CD8-positive, alpha-beta memory T cell (primary cell): ENCODE measurements around the gene TTC3. TPM values are rescaled to one million over a fixed set of nuclear protein-coding genes. Genes with fewer than 3 reads are reported as not detected.
"Not testable (repeated sequence)": the region's sequence is repeated elsewhere in the genome, so short reads cannot be mapped to it uniquely, and the experiment has no call there.

Experiments used
- CTCF ChIA-PET: fragments of 350-600 bp; sonication (Branson Sonifier 250); formaldehyde crosslinking; loops from one replicate; lab custom pipeline; 2021; ENCODE audit warnings: antibody characterized with exemption; lab: Charles Lee
- POLR2A ChIA-PET: fragments of 350-600 bp; sonication (Branson Sonifier 250); formaldehyde crosslinking; loops from one replicate; lab custom pipeline; 2021; ENCODE audit warnings: antibody characterized with exemption; lab: Charles Lee
- DNase-seq, 5 donors: peaks; one replicate each; pipeline versions ENCODE4 v3.0.0 to v3.0.0-alpha.2; 2020 to 2022; ENCODE audit warnings: mixed read lengths in 1 of 5
- H3K27ac ChIP-seq: one replicate; pipeline ENCODE4 v1.7.0; 2013; ENCODE audit warnings: low read depth, mild to moderate bottlenecking, low read length, moderate library complexity
- H3K27me3 ChIP-seq: 2 replicates; pipeline ENCODE4 v1.7.0; 2013; ENCODE audit warnings: low read length, mild to moderate bottlenecking; ENCODE audit not compliant: insufficient read depth, poor library complexity, severe bottlenecking
- H3K36me3 ChIP-seq: 2 replicates; pipeline ENCODE4 v1.7.0; 2013; ENCODE audit warnings: mild to moderate bottlenecking, low read length, moderate library complexity; ENCODE audit not compliant: insufficient read depth
- H3K4me1 ChIP-seq: 2 replicates; pipeline ENCODE4 v1.7.0; 2013; ENCODE audit warnings: mild to moderate bottlenecking, low read length, moderate library complexity; ENCODE audit not compliant: insufficient read depth
- H3K4me3 ChIP-seq: 2 replicates; pipeline ENCODE4 v1.7.0; 2013; ENCODE audit warnings: mild to moderate bottlenecking, low read length
- H3K9me3 ChIP-seq: 2 replicates; pipeline ENCODE4 v1.7.0; 2013; ENCODE audit warnings: mild to moderate bottlenecking, low read length
- H3K27ac Mint-ChIP-seq, 8 donors: one replicate each; pipeline ENCODE4 v1.8.0; 2020 to 2021; ENCODE audit warnings: mixed read lengths in 8 of 8, mild to moderate bottlenecking in 6 of 8, inconsistent platforms in 3 of 8, moderate library complexity in 3 of 8
- H3K27me3 Mint-ChIP-seq, 2 donors: one replicate each; pipeline ENCODE4 v1.8.0; 2020 to 2021; ENCODE audit warnings: mixed read lengths in 2 of 2, mild to moderate bottlenecking in 1 of 2, moderate library complexity in 1 of 2
- H3K36me3 Mint-ChIP-seq, 3 donors: one replicate each; pipeline ENCODE4 v1.8.0; 2020 to 2021; ENCODE audit warnings: mixed read lengths in 3 of 3, inconsistent platforms in 1 of 3, mild to moderate bottlenecking in 1 of 3
- H3K4me1 Mint-ChIP-seq, 3 donors: one replicate each; pipeline ENCODE4 v1.8.0; 2020 to 2021; ENCODE audit warnings: mixed read lengths in 3 of 3, inconsistent platforms in 1 of 3, mild to moderate bottlenecking in 1 of 3
- H3K4me3 Mint-ChIP-seq, 7 donors: one replicate each; pipeline ENCODE4 v1.8.0; 2020 to 2021; ENCODE audit warnings: mixed read lengths in 7 of 7, mild to moderate bottlenecking in 6 of 7, moderate library complexity in 4 of 7, inconsistent platforms in 2 of 7
- H3K9me3 Mint-ChIP-seq, 5 donors: one replicate each; pipeline ENCODE4 v1.8.0; 2020 to 2022; ENCODE audit warnings: mixed read lengths in 5 of 5, mild to moderate bottlenecking in 3 of 5, moderate library complexity in 2 of 5, inconsistent platforms in 1 of 5
- polyA plus RNA-seq: library from polyadenylated mRNA; unstranded; fragments of 300-500 nt; fragmentation: Illumina TruSeq; gene quantifications from one replicate; pipeline ENCODE4 v1.2.3, GENCODE V29; 2021
- total RNA-seq, 2 experiments: library from RNA; stranded (reverse); gene quantifications; one replicate each; pipeline ENCODE4 v1.2.3, GENCODE V29; 2021

TTC3 gene
- total and polyA plus RNA-seq, 3 experiments from 2014 or later, result 53.0 to 108 (median 54.5) TPM

DNA sequence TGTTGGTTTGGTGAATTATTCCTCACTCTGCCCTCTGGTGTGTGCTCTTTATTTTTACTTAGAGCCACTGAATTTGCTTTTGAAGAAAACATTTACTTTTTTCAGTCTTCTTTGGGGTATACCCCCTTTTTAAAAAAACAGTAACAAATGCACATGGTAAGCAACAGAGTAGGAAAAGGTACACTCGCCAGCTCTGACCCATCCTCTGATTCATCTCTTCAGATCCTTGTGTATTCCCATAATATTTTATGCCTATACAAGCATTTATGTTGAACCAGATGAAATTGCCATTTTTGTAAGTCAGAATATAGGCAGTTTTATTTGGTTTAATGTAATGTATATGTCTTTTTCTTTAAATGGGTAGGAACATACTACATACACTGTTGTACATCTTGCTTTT, 28.3 kb downstream of the TTC3 start:
- Histone ChIP-seq H3K27me3 (no peaks in the 10 kb centered on the region), H3K27ac (no peak overlapping the region), H3K36me3 (peaks cover 19% of the 10 kb centered on the region), H3K9me3 (no peaks in the 10 kb centered on the region), H3K4me1 (no peaks in the 10 kb centered on the region), H3K4me3 (no peak overlapping the region)
- no peaks in the 10 kb centered on the region for H3K9me3 Mint-ChIP-seq
- CTCF ChIA-PET, result no interaction called here
- no peak overlapping the region for H3K27ac Mint-ChIP-seq
- H3K4me1 Mint-ChIP-seq, result peaks cover 0 to 6% (median 4%) of the 10 kb centered on the region in 3 donors
- H3K36me3 Mint-ChIP-seq, result peaks cover 8 to 39% (median 22%) of the 10 kb centered on the region in 3 donors
- H3K27me3 Mint-ChIP-seq, result no peaks in the 10 kb centered on the region
- no peak for DNase-seq
- POLR2A ChIA-PET, result no interaction called here
- H3K4me3 Mint-ChIP-seq, result no peak overlapping the region

DNA sequence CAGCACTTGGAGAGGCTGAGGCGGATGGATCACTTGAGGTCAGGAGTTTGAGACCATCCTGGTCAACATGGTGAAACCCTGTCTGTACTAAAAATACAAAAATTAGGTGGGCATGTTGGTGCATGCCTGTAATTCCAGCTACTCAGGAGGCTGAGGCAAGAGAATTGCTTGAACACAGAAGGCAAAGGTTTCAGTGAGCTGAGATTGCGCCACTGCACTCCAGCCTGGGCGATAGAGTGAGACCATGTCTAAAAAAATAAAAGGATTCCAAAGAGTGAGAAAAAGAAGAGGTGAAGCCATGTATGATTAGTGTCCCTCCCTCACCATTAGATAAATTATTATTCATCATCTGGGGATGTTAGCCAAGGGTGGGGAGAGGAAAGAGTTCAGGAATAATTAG, 29.7 kb downstream of the TTC3 start:
- DNase-seq, CTCF ChIA-PET, H3K9me3 ChIP-seq, H3K27ac Mint-ChIP-seq, H3K4me3 Mint-ChIP-seq, H3K27ac ChIP-seq, H3K9me3 Mint-ChIP-seq, H3K4me3 ChIP-seq, H3K27me3 Mint-ChIP-seq, H3K27me3 ChIP-seq, H3K4me1 Mint-ChIP-seq, POLR2A ChIA-PET, H3K4me1 ChIP-seq: not testable (repeated sequence)
- H3K36me3 Mint-ChIP-seq, result peaks cover 14 to 33% (median 21%) of the 10 kb centered on the region in 3 donors
- peaks cover 12% of the 10 kb centered on the region for H3K36me3 ChIP-seq

DNA sequence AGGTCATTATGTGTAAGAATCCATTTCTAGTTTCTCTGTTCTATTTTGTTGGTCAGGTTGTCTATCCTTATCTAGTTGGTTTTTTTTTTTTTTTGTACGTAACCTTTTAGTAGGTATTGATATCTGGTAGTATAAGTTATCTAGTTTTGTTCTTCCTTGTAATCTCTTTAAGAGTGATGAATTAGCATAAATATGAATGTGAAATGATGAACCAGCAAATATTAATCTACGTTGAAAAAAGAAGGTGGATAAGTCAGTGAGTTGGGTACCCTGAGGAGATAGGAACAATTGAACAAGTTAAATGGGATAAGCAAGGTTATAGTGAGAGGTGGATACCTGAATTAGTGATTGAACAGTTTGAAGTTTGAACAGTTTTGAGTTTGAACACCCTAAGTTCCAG, 33.9 kb downstream of the TTC3 start:
- POLR2A ChIA-PET, result no interaction called here
- H3K4me3 Mint-ChIP-seq, result no peak overlapping the region
- H3K27me3 ChIP-seq, result no peaks in the 10 kb centered on the region
- H3K36me3 ChIP-seq, result peaks cover 6% of the 10 kb centered on the region
- H3K27me3 Mint-ChIP-seq, result no peaks in the 10 kb centered on the region
- H3K9me3 Mint-ChIP-seq, result peaks cover 0 to 3% (median 0%) of the 10 kb centered on the region in 5 donors
- peaks cover 10 to 24% (median 15%) of the 10 kb centered on the region in 3 donors for H3K36me3 Mint-ChIP-seq
- no peaks in the 10 kb centered on the region for H3K4me1 ChIP-seq
- CTCF ChIA-PET, result no interaction called here
- H3K27ac ChIP-seq, result no peak overlapping the region
- DNase-seq, result no peak
- no peak overlapping the region for H3K27ac Mint-ChIP-seq
- H3K4me1 Mint-ChIP-seq, result peaks cover 0 to 11% (median 4%) of the 10 kb centered on the region in 3 donors
- no peaks in the 10 kb centered on the region for H3K9me3 ChIP-seq
- H3K4me3 ChIP-seq, result no peak overlapping the region

DNA sequence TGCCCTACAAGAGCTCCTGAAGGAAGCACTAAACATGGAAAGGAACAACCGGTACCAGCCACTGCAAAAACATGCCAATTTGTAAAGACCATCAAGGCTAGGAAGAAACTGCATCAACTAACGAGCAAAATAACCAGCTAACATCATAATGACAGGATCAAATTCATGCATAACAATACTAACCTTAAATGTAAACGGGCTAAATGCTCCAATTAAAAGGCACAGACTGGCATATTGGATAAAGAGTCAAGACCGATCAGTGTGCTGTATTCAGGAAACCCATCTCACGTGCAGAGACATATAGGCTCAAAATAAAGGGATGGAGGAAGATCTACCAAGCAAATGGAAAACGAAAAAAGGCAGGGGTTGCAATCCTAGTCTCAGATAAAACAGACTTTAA, 38.0 kb downstream of the TTC3 start:
- H3K9me3 ChIP-seq, H3K4me1 ChIP-seq, H3K27ac ChIP-seq, H3K4me3 Mint-ChIP-seq, H3K4me1 Mint-ChIP-seq, CTCF ChIA-PET, H3K36me3 ChIP-seq, H3K27me3 Mint-ChIP-seq, DNase-seq, POLR2A ChIA-PET, H3K27ac Mint-ChIP-seq, H3K4me3 ChIP-seq, H3K9me3 Mint-ChIP-seq, H3K27me3 ChIP-seq: not testable (repeated sequence)
- peaks cover 7 to 32% (median 22%) of the 10 kb centered on the region in 3 donors for H3K36me3 Mint-ChIP-seq

DNA sequence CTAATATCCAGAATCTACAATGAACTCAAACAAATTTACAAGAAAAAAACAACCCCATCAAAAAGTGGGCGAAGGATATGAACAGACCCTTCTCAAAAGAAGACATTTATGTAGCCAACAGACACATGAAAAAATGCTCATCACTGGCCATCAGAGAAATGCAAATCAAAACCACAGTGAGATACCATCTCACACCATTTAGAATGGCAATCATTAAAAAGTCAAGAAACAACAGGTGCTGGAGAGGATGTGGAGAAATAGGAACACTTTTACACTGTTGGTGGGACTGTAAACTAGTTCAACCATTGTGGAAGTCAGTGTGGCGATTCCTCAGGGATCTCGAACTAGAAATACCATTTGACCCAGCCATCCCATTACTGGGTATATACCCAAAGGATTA, 41.2 kb downstream of the TTC3 start:
- DNase-seq, H3K27me3 ChIP-seq, H3K4me3 Mint-ChIP-seq, H3K4me3 ChIP-seq, H3K4me1 ChIP-seq, H3K9me3 Mint-ChIP-seq, H3K9me3 ChIP-seq, H3K36me3 ChIP-seq, H3K27me3 Mint-ChIP-seq, CTCF ChIA-PET, H3K27ac ChIP-seq, POLR2A ChIA-PET: not testable (repeated sequence)
- Mint-ChIP-seq H3K27ac (peak overlapping the region in 1 of 8 donors; percentile 38), H3K4me1 (peaks cover 2 to 12% (median 8%) of the 10 kb centered on the region in 3 donors), H3K36me3 (peaks cover 1 to 18% (median 15%) of the 10 kb centered on the region in 3 donors)

DNA sequence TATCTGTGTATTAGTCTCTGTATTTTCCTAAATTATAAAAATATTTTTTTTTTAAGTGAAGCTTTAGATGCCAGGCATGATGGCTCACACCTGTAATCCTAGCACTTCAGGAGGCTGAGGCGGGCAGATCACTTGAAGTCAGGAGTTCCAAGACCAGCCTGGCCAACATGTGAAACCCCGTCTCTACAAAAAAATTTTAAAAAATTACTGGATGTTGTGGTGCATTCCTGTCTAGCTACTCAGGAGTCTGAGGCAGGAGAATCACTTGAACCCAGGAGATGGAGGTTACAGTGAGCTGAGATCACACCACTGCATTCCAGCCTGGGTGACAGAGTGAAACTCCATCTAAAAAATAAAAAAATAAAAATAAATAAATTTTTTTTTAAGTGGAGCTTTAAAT, 43.4 kb downstream of the TTC3 start:
- H3K9me3 Mint-ChIP-seq, H3K27ac Mint-ChIP-seq, CTCF ChIA-PET, DNase-seq, POLR2A ChIA-PET, H3K4me3 ChIP-seq, H3K27me3 Mint-ChIP-seq, H3K27ac ChIP-seq, H3K4me3 Mint-ChIP-seq, H3K9me3 ChIP-seq, H3K4me1 ChIP-seq, H3K27me3 ChIP-seq: not testable (repeated sequence)
- Mint-ChIP-seq H3K4me1 (peaks cover 5 to 19% (median 16%) of the 10 kb centered on the region in 3 donors), H3K36me3 (peaks cover 3 to 32% (median 9%) of the 10 kb centered on the region in 3 donors)
- H3K36me3 ChIP-seq, result peaks cover 11% of the 10 kb centered on the region

DNA sequence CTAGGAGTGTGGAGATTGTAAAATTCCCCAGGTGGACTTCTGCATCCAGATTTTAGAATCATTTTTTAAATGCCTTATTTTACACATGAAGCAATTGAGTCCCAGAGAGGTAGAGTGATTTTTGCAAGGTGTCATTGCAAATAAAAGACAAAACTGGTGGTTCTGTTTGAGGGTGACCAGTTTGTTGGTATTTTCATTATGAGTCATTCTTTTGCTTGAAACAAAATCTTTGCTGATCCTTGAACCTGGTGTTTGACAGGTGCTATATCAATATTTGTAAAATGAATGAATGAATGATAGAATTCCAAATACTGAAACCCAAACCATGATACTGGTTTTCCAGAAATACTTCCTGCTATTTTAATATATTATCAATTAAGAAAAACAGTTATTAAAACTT, 44.1 kb downstream of the TTC3 start:
- Histone ChIP-seq H3K27ac (no peak overlapping the region), H3K4me3 (no peak overlapping the region), H3K9me3 (no peaks in the 10 kb centered on the region), H3K27me3 (no peaks in the 10 kb centered on the region), H3K4me1 (no peaks in the 10 kb centered on the region), H3K36me3 (peaks cover 11% of the 10 kb centered on the region)
- no peaks in the 10 kb centered on the region for H3K9me3 Mint-ChIP-seq
- peaks cover 3 to 35% (median 6%) of the 10 kb centered on the region in 3 donors for H3K36me3 Mint-ChIP-seq
- H3K4me1 Mint-ChIP-seq, result peaks cover 5 to 19% (median 16%) of the 10 kb centered on the region in 3 donors
- ChIA-PET POLR2A (no interaction called here), CTCF (no interaction called here)
- no peak overlapping the region for H3K4me3 Mint-ChIP-seq
- DNase-seq, result no peak
- no peaks in the 10 kb centered on the region for H3K27me3 Mint-ChIP-seq
- no peak overlapping the region for H3K27ac Mint-ChIP-seq

DNA sequence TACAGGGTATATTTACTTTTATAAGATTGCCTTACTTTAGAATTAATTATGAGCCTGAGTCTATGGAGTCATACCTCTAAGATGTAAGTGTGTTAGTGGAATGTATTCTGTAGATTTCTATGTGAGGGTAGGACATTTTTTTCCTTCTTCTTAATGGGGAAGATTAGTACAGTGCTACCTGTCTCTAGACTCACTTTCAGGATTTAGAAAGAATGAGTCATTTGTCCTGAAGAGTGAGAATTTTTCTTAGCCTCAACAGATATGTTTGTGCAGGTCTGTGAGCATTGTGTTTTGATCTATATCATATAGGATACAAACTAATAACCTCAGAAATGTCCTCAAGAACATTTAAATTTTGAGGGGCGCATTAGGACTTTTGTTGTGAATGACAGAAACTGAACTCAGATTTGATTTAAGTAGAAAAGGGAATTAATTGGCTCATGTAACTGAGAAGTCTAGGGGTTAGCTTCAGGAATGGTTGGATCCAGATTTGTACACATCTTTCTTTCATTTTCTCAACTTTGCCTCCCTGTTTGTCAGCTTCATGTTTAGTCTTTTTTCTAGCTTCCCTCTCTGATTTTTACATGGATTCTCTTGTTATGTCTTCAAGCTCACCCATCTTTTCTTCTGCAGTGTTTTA, 45.3 kb downstream of the TTC3 start:
- peaks cover 5 to 19% (median 16%) of the 10 kb centered on the region in 3 donors for H3K4me1 Mint-ChIP-seq

More for the DNA sequence above, 45.3 kb downstream of the TTC3 start:
- CTCF ChIA-PET, result no interaction called here
- H3K36me3 Mint-ChIP-seq, result peaks cover 0 to 43% (median 10%) of the 10 kb centered on the region in 3 donors
- Histone ChIP-seq H3K4me3 (no peak overlapping the region), H3K9me3 (no peaks in the 10 kb centered on the region), H3K27me3 (no peaks in the 10 kb centered on the region), H3K36me3 (peaks cover 11% of the 10 kb centered on the region), H3K27ac (no peak overlapping the region), H3K4me1 (no peaks in the 10 kb centered on the region)
- POLR2A ChIA-PET, result no interaction called here
- H3K4me3 Mint-ChIP-seq, result no peak overlapping the region
- H3K27me3 Mint-ChIP-seq, result no peaks in the 10 kb centered on the region
- peak overlapping the region in 5 of 8 donors; percentile 15 to 49 (median 37) for H3K27ac Mint-ChIP-seq
- no peak for DNase-seq
- no peaks in the 10 kb centered on the region for H3K9me3 Mint-ChIP-seq
